Activated B cell treated with CpG ODN at 0.5 μM for 24 hours (primary cell): ENCODE results near the gene REV3L. TPM values are rescaled to one million over a fixed set of nuclear protein-coding genes. Genes with fewer than 3 reads are reported as not detected.
"Not testable (repeated sequence)": the region's sequence is repeated elsewhere in the genome, so short reads cannot be mapped to it uniquely, and the experiment has no call there.

ENCODE experiments used
- ATAC-seq: fragments of 200-7000 bp; cut with Tn5 transposase; one replicate; pipeline ENCODE4 v1.10.0; 2021; ENCODE audit warnings: low read depth, mild to moderate bottlenecking, moderate library complexity
- CTCF ChIA-PET: fragments of 350-600 bp; sonication (Branson Sonifier 250); formaldehyde crosslinking; loops from one replicate; lab custom pipeline; 2021; ENCODE audit warnings: antibody characterized with exemption; lab: Charles Lee
- POLR2A ChIA-PET: fragments of 350-600 bp; sonication (Branson Sonifier 250); formaldehyde crosslinking; loops from one replicate; lab custom pipeline; 2021; ENCODE audit warnings: antibody characterized with exemption; lab: Charles Lee
- DNase-seq: peaks from one replicate; pipeline ENCODE4 v3.0.0; 2022
- H3K27ac Mint-ChIP-seq: one replicate; pipeline ENCODE4 v1.8.0; 2020; ENCODE audit warnings: mixed read lengths
- H3K27me3 Mint-ChIP-seq: one replicate; pipeline ENCODE4 v1.8.0; 2021; ENCODE audit warnings: mixed read lengths
- H3K36me3 Mint-ChIP-seq: one replicate; pipeline ENCODE4 v1.8.0; 2021; ENCODE audit warnings: low read depth, mixed read lengths
- H3K4me1 Mint-ChIP-seq: one replicate; pipeline ENCODE4 v1.8.0; 2021; ENCODE audit warnings: mixed read lengths
- H3K4me3 Mint-ChIP-seq: one replicate; pipeline ENCODE4 v1.8.0; 2020; ENCODE audit warnings: mild to moderate bottlenecking, mixed read lengths
- H3K9me3 Mint-ChIP-seq: one replicate; pipeline ENCODE4 v1.8.0; 2020; ENCODE audit warnings: mixed read lengths
- CTCF ChIP-seq: fragments of 200-600 bp; IDR thresholded peaks from one replicate; pipeline ENCODE4 v1.8.0; 2022; ENCODE audit warnings: antibody characterized with exemption, mild to moderate bottlenecking
- intact Hi-C: fragments of 100-400 bp; cut with micrococcal nuclease; formaldehyde crosslinking; loops from one replicate; pipeline ENCODE4 v1.15.1; 2024
- total RNA-seq: library from RNA; stranded (reverse); gene quantifications from 2 replicates; pipeline ENCODE4 v1.2.3, GENCODE V29; 2022

Gene REV3L
- total RNA-seq, 1 donor from 2014 or later = 20.0 TPM

- Mint-ChIP-seq H3K4me1 (peaks cover 3% of the 10 kb centered on the region), H3K27me3 (no peaks in the 10 kb centered on the region), H3K36me3 (peaks cover 58% of the 10 kb centered on the region), H3K9me3 (peaks cover 1% of the 10 kb centered on the region), H3K27ac (no peak overlapping the region), H3K4me3 (no peak overlapping the region)
- POLR2A ChIA-PET = no interaction called here
- ATAC-seq (no peak), DNase-seq (no peak)
- intact Hi-C loops = no loop called here
- no peak for TF ChIP-seq CTCF
- CTCF ChIA-PET = no interaction called here
These were observed 175.7 kb downstream of the REV3L start for GRCh38 chr6:111307275-111307858.

- H3K4me1 Mint-ChIP-seq = peaks cover 12% of the 10 kb centered on the region
- no peak for TF ChIP-seq CTCF
- H3K9me3 Mint-ChIP-seq = peaks cover 3% of the 10 kb centered on the region
- CTCF ChIA-PET = no interaction called here
- no peaks in the 10 kb centered on the region for H3K27me3 Mint-ChIP-seq
- DNase-seq = no peak
- H3K4me3 Mint-ChIP-seq = no peak overlapping the region
- intact Hi-C loops = no loop called here
- POLR2A ChIA-PET = no interaction called here
- no peak for ATAC-seq
- H3K36me3 Mint-ChIP-seq = peaks cover 62% of the 10 kb centered on the region
- no peak overlapping the region for H3K27ac Mint-ChIP-seq
These were observed 176.7 kb downstream of the REV3L start for GRCh38 chr6:111306104-111306888.

GRCh38 chr6:111301946-111302345 is 181.1 kb downstream of the REV3L start:
- Mint-ChIP-seq H3K4me3 (no peak overlapping the region), H3K27me3 (no peaks in the 10 kb centered on the region), H3K36me3 (peaks cover 51% of the 10 kb centered on the region), H3K27ac (no peak overlapping the region), H3K4me1 (peaks cover 12% of the 10 kb centered on the region), H3K9me3 (peaks cover 7% of the 10 kb centered on the region)
- POLR2A ChIA-PET = no interaction called here
- ATAC-seq (no peak), DNase-seq (no peak)
- intact Hi-C loops = no loop called here
- CTCF ChIA-PET = no interaction called here
- TF ChIP-seq CTCF = no peak

- H3K9me3 Mint-ChIP-seq, H3K27me3 Mint-ChIP-seq, ATAC-seq, H3K27ac Mint-ChIP-seq, POLR2A ChIA-PET, CTCF ChIA-PET, H3K4me3 Mint-ChIP-seq, DNase-seq, intact Hi-C loops: not testable (repeated sequence)
- H3K4me1 Mint-ChIP-seq = peaks cover 12% of the 10 kb centered on the region
- peaks cover 47% of the 10 kb centered on the region for H3K36me3 Mint-ChIP-seq
These were observed 181.8 kb downstream of the REV3L start for GRCh38 chr6:111300938-111301800.

DNA sequence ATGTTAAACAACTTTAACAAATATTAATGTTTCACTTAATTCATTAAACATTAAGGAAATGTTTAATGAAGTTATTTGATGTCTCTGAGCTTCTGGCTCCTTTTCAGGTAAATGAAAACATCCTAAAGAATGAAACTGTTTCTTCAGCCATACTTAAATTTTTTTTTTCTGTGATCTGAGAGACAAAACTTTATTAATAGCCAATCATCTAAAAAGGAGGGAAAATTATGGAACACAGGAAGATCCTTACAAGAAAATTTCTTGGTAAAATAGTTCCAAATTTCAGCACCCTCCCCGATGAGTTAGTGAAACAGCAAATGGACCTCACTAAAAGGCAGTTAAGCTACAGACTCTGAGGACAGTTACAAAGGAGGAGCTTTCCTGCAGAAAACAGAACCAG is 185.2 kb downstream of the REV3L start:
- H3K4me1 Mint-ChIP-seq = peaks cover 11% of the 10 kb centered on the region
- POLR2A ChIA-PET = no interaction called here
- CTCF ChIA-PET = interaction anchor here (2.0 kb wide), 1 partner anchor 180 kb away, joined by 7 read pairs; no protein-coding TSS in a partner anchor
- peaks cover 43% of the 10 kb centered on the region for H3K36me3 Mint-ChIP-seq
- no peak for TF ChIP-seq CTCF
- intact Hi-C loops = no loop called here
- no peak overlapping the region for H3K4me3 Mint-ChIP-seq
- no peaks in the 10 kb centered on the region for H3K27me3 Mint-ChIP-seq
- DNase-seq (no peak), ATAC-seq (no peak)
- H3K27ac Mint-ChIP-seq = peak overlapping the region; percentile 1
- peaks cover 7% of the 10 kb centered on the region for H3K9me3 Mint-ChIP-seq
